ENCODE measurements around the gene SPRED2. TPM values are rescaled to one million over a fixed set of nuclear protein-coding genes. Genes with fewer than 3 reads are reported as not detected.

SPRED2 gene
- polyA plus RNA-seq, 1 donor from 2014 or later: 5.3 TPM

DNA sequence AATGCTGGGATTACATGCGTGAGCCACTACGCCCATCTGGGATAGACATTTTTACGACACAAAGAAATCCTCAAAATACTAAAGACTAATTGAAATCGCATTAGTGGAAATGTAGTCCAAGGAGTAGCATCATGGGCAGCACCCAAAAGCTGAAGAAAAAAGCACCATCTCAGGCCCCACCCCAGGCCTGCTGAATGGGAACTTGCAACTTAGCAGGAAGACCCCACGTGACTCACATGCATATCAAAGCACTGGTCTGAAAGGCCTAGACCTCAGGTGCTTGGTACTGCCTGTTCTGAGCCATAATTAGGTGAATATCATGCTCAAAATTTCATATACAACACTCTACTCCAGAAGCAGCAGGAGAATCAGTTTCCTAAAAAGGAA is 28.9 kb downstream of the SPRED2 start:
- H3K27ac ChIP-seq (ENCODE audit: low read length): no peak overlapping the region
- H3K79me2 ChIP-seq (replicated peaks; ENCODE audit: insufficient read depth, low read length): peaks cover 11% of the 10 kb centered on the region
- H4K20me1 ChIP-seq (ENCODE audit: insufficient read depth): peaks cover 5% of the 10 kb centered on the region
- H3K4me3 ChIP-seq (ENCODE audit: low read length): no peak overlapping the region
- no peaks in the 10 kb centered on the region for H3K9me3 ChIP-seq (ENCODE audit: low read length)
- H3F3A ChIP-seq (ENCODE audit: insufficient read depth, low read length, poor library complexity, severe bottlenecking): no peaks in the 10 kb centered on the region
- TF ChIP-seq SMC3 (conservative IDR thresholded peaks at IDR 0.05; ENCODE audit: poor library complexity) (no peak), EZH2 (IDR thresholded peaks at IDR 0.05; ENCODE audit: borderline replicate concordance, insufficient read depth, low read length, poor library complexity, severe bottlenecking) (no peak), POLR2AphosphoS5 (IDR thresholded peaks at IDR 0.05) (no peak)
- TF ChIP-seq, protein P1, sequence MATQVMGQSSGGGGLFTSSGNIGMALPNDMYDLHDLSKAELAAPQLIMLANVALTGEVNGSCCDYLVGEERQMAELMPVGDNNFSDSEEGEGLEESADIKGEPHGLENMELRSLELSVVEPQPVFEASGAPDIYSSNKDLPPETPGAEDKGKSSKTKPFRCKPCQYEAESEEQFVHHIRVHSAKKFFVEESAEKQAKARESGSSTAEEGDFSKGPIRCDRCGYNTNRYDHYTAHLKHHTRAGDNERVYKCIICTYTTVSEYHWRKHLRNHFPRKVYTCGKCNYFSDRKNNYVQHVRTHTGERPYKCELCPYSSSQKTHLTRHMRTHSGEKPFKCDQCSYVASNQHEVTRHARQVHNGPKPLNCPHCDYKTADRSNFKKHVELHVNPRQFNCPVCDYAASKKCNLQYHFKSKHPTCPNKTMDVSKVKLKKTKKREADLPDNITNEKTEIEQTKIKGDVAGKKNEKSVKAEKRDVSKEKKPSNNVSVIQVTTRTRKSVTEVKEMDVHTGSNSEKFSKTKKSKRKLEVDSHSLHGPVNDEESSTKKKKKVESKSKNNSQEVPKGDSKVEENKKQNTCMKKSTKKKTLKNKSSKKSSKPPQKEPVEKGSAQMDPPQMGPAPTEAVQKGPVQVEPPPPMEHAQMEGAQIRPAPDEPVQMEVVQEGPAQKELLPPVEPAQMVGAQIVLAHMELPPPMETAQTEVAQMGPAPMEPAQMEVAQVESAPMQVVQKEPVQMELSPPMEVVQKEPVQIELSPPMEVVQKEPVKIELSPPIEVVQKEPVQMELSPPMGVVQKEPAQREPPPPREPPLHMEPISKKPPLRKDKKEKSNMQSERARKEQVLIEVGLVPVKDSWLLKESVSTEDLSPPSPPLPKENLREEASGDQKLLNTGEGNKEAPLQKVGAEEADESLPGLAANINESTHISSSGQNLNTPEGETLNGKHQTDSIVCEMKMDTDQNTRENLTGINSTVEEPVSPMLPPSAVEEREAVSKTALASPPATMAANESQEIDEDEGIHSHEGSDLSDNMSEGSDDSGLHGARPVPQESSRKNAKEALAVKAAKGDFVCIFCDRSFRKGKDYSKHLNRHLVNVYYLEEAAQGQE (IDR thresholded peaks at IDR 0.05; ENCODE audit: borderline replicate concordance): no peak
- H3K9me2 ChIP-seq (ENCODE audit: insufficient read depth, low read length): no peaks in the 10 kb centered on the region
- no peaks in the 10 kb centered on the region for H3K27me3 ChIP-seq (ENCODE audit: insufficient read depth, low read depth, low read length)
- H3K36me3 ChIP-seq (ENCODE audit: insufficient read depth, low read length): no peaks in the 10 kb centered on the region
- H3K4me2 ChIP-seq (ENCODE audit: low read length): no peak overlapping the region
- no peak overlapping the region for H3K9ac ChIP-seq (ENCODE audit: low read length)
- no peak overlapping the region for H2AFZ ChIP-seq (ENCODE audit: low read depth, low read length)

DNA sequence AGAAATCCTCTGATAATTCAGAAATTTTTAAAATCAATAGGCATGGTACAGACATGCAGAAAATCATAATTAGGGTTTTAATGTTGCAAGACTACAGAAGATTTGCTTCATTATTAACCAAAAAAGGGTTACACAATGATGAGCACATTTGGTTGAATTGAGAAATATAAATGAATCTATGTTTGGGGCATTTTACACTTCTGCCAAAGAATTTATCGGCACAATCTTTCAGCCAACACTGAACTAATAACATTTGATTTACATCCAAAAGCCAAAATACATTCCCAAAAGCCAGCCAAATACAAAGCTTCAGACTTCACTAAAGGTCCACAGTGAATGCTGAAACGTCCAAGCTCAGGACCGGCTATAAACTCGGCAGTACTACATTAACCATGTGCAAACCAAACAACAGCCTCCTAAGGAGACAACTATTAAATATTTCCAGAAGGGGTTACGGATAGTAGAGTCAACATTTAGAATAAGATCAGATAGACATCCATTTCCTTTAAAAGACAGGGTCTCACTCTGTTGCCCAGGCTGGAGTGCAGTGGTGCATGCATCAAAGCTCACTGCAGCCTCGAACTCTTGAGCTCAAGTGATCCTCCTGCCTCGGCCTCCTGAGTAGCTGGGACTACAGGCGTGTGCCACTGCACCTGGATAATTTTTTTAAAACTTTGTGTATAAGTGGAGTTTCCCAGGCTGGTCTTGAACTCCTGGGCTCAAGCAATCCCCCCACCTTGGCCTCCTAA is 29.4 kb downstream of the SPRED2 start:
- Histone ChIP-seq H3K4me3 (ENCODE audit: low read length) (no peak overlapping the region), H3K9me3 (ENCODE audit: low read length) (no peaks in the 10 kb centered on the region), H4K20me1 (ENCODE audit: insufficient read depth) (peaks cover 5% of the 10 kb centered on the region), H3K9me2 (ENCODE audit: insufficient read depth, low read length) (no peaks in the 10 kb centered on the region), H3K4me2 (ENCODE audit: low read length) (no peak overlapping the region), H2AFZ (ENCODE audit: low read depth, low read length) (no peak overlapping the region), H3F3A (ENCODE audit: insufficient read depth, low read length, poor library complexity, severe bottlenecking) (no peaks in the 10 kb centered on the region), H3K27me3 (ENCODE audit: insufficient read depth, low read depth, low read length) (no peaks in the 10 kb centered on the region), H3K79me2 (replicated peaks; ENCODE audit: insufficient read depth, low read length) (peaks cover 14% of the 10 kb centered on the region), H3K27ac (ENCODE audit: low read length) (no peak overlapping the region), H3K9ac (ENCODE audit: low read length) (no peak overlapping the region), H3K36me3 (ENCODE audit: insufficient read depth, low read length) (no peaks in the 10 kb centered on the region)
- no peak for TF ChIP-seq RAD21 (conservative IDR thresholded peaks at IDR 0.05)
- TF ChIP-seq POLR2AphosphoS5 (IDR thresholded peaks at IDR 0.05): no peak
- no peak for TF ChIP-seq MXI1 (conservative IDR thresholded peaks at IDR 0.05; ENCODE audit: poor library complexity, severe bottlenecking)
- TF ChIP-seq, protein P1 (IDR thresholded peaks at IDR 0.05; ENCODE audit: borderline replicate concordance): no peak
- no peak for TF ChIP-seq EP300 (conservative IDR thresholded peaks at IDR 0.05; ENCODE audit: poor library complexity, severe bottlenecking)
- no peak for TF ChIP-seq EZH2 (IDR thresholded peaks at IDR 0.05; ENCODE audit: borderline replicate concordance, insufficient read depth, low read length, poor library complexity, severe bottlenecking)
- no peak for TF ChIP-seq SMC3 (conservative IDR thresholded peaks at IDR 0.05; ENCODE audit: poor library complexity)
- no peak for TF ChIP-seq TAF1 (IDR thresholded peaks at IDR 0.05; ENCODE audit: low read depth)
- TF ChIP-seq, protein P2, sequence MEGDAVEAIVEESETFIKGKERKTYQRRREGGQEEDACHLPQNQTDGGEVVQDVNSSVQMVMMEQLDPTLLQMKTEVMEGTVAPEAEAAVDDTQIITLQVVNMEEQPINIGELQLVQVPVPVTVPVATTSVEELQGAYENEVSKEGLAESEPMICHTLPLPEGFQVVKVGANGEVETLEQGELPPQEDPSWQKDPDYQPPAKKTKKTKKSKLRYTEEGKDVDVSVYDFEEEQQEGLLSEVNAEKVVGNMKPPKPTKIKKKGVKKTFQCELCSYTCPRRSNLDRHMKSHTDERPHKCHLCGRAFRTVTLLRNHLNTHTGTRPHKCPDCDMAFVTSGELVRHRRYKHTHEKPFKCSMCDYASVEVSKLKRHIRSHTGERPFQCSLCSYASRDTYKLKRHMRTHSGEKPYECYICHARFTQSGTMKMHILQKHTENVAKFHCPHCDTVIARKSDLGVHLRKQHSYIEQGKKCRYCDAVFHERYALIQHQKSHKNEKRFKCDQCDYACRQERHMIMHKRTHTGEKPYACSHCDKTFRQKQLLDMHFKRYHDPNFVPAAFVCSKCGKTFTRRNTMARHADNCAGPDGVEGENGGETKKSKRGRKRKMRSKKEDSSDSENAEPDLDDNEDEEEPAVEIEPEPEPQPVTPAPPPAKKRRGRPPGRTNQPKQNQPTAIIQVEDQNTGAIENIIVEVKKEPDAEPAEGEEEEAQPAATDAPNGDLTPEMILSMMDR (IDR thresholded peaks at IDR 0.05; ENCODE audit: poor library complexity, severe bottlenecking): no peak
